GM18951 (cell line): Measurements from ENCODE around the gene ADAMTS16.

Experiments used
- POLR2A ChIP-seq: IDR thresholded peaks from 4 replicates; pipeline ENCODE4 v1.6.1; 2011; ENCODE audit warnings: mild to moderate bottlenecking; ENCODE audit not compliant: insufficient read length, insufficient read depth; ENCODE audit errors: extremely low read depth
- in situ Hi-C: fragments of 300-500 bp; cut with MboI; formaldehyde crosslinking; loops from one replicate; pipeline ENCODE4 v1.12.0; 2022; ENCODE audit warnings: low sequenced_read_pairs, mixed read lengths, inconsistent platforms; ENCODE audit not compliant: unreplicated experiment

Gene ADAMTS16

GRCh38 chr5:5183189-5183699, 43.1 kb downstream of the ADAMTS16 start:
- in situ Hi-C loops: no loop called here
- no peak for TF ChIP-seq POLR2A

DNA sequence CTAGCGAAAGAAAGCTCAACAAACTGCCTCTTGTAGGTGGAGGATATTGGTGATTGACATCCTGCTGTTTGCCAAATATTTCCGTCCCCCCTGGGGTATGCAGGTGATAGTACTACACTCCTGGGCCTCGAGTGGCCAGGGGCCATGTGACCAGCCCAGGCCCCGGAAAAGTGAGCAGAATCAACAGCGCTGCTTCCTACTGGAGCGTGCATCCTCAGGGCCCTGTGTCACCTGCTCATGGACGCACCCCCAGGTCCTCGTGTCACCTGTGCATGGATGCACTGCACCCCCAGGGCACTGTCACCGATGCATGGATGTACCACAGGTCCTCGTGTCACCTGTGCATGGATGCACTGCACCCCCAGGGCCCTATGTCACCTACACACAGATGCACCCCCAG, 43.8 kb downstream of the ADAMTS16 start:
- TF ChIP-seq POLR2A: no peak
- in situ Hi-C loops: no loop called here

- in situ Hi-C loops: no loop called here
Measured at GRCh38 chr5:5188376-5189050, 48.4 kb downstream of the ADAMTS16 start.

DNA sequence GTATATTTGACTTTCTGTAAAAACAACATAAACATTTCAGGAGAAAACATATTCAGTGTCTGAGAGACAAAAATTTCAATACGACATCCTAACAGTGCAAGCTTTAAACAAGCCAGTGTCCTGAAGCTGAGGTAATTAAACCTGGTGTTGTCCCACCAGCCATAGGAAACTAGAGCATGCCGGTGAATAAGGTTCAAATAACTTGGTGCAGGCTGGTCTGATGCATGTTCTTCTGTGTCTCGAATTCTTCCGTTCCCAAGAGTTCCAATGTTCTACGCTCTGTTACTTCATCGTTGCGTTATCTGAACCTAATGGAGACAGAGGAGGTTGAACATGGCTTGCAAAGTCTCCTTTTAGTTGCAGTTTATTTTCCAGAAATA, 48.9 kb downstream of the ADAMTS16 start:
- TF ChIP-seq POLR2A: no peak
- in situ Hi-C loops: no loop called here

More at GRCh38 chr5:5188376-5189050, 48.4 kb downstream of the ADAMTS16 start:
- no peak for TF ChIP-seq POLR2A

GRCh38 chr5:5191906-5192305, 51.8 kb downstream of the ADAMTS16 start:
- in situ Hi-C loops: no loop called here
- no peak for TF ChIP-seq POLR2A

- no peak for TF ChIP-seq POLR2A
Measured at GRCh38 chr5:5192681-5193080, 52.6 kb downstream of the ADAMTS16 start.

DNA sequence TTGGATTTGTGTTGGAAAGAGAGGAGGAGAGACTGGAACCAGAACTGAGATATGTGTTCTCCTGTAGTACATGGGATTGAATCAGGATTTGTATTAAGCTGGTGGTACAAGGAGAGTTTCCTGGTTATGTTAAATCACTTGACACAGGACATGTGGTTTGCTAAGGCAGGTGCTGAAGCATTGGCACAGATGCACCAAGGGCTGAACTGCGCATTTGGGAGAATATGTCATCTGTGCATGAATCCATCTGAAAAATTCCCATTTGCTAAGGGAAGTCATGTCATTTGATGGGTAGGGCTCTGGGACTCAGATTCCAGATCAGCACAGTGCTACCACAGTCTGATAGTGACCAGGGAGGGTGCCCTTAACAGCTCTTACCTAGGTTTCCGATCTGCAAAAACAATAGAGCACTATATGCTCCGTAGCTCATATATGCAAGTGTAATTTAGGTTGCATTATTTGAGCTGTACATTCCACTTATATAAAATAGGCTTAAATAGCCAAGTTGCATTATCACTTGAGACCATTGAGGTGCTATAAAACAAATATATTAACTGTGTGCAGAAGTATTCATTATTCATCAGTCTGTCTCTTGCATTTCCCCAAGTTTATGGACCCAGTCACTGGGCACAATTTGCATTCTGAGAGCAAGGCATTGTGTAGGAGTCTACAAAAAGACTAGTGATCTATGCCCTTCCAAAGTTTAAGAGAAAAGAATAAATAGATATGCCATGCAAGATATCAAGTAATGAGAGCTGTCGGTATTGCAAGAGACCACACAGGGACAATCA, 55.2 kb downstream of the ADAMTS16 start:
- no peak for TF ChIP-seq POLR2A
- in situ Hi-C loops: no loop called here

More at GRCh38 chr5:5192681-5193080, 52.6 kb downstream of the ADAMTS16 start:
- in situ Hi-C loops: no loop called here

DNA sequence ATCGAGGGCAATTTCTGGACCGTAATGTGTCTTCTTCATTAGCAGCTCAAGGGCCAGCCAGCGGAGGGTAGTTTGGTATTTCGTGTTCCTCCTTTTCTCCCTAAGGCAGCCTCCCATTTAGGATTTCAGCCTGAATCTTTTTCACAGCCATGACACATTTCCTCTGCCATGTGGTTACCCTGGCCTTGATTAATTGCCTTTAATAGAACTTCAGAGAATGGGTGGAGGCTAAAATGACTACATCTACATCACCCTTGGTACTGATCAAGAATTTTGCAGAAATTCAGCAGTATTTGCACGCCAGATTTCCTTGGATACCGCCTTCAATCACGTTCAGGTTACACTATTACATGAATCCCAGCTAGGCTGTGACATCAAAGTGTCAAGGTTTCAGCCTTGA, 58.0 kb downstream of the ADAMTS16 start:
- in situ Hi-C loops: no loop called here

GRCh38 chr5:5198815-5199214, 58.7 kb downstream of the ADAMTS16 start:
- in situ Hi-C loops: no loop called here
- no peak for TF ChIP-seq POLR2A

More for the DNA sequence above, 58.0 kb downstream of the ADAMTS16 start:
- no peak for TF ChIP-seq POLR2A

DNA sequence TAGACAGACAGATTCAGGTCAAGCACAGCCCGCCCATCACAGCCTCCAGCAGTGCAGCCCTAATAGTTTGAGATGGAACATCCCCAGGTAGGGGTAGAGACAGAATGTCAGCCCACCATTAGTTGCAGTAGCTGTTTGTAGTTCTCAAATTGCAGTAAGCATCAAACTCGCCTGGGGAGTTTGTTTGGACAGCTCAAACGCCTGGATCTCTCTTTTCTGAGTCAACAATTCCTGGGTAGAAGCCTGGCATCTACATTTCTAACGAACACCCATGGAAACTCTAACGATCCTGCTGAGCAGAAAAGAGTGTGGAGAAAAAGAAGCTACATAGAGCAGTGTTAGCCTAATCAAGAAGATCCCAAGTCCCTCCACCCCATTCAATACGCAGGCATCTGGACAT, 59.4 kb downstream of the ADAMTS16 start:
- no peak for TF ChIP-seq POLR2A

DNA sequence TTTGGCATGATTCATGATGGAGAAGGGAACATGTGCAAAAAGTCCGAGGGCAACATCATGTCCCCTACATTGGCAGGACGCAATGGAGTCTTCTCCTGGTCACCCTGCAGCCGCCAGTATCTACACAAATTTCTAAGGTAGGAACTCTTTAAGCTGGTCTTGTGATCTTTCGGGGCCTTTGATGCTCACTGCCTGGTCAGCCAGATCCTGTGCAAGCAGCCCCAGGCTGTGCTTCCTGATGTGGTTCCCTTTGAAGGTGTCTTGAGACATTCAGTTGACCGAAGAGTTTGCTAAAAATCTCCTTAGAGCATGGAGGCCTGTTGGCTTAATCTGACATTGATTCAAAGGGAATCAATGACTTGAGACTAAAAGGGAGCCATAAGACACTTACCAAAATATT, 60.0 kb downstream of the ADAMTS16 start:
- in situ Hi-C loops: no loop called here
- TF ChIP-seq POLR2A: no peak

More for the DNA sequence above, 59.4 kb downstream of the ADAMTS16 start:
- in situ Hi-C loops: no loop called here

DNA sequence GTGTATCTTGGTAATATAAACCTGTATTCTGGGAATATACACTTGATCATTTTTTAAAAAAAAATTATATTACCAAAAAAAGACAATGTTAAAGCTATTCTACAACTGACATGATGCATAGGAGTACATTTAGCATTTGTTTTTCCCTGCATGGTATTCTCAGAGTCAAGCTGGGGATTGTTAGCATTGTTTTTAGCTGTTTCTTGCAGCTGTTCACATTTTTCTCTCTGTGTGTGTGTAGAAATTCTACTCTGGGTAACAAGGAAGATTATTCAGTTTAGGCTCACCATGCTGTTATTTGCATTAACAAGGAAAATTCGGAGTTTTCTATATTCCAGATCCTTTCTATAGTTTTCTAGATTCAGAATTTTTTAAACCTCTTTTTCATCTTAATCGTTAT, 62.2 kb downstream of the ADAMTS16 start:
- TF ChIP-seq POLR2A: no peak
- in situ Hi-C loops: no loop called here

- no peak for TF ChIP-seq POLR2A
Measured at GRCh38 chr5:5203451-5203850, 63.3 kb downstream of the ADAMTS16 start.

GRCh38 chr5:5207828-5208227, 67.7 kb downstream of the ADAMTS16 start:
- in situ Hi-C loops: no loop called here
- no peak for TF ChIP-seq POLR2A

More at GRCh38 chr5:5203451-5203850, 63.3 kb downstream of the ADAMTS16 start:
- in situ Hi-C loops: no loop called here
